Type B pancreatic cell (in vitro differentiated cells): ENCODE measurements around the gene FAM20B. TPM values are rescaled to one million over a fixed set of nuclear protein-coding genes. Genes with fewer than 3 reads are reported as not detected.
A peak's percentile ranks its signal among the peaks of the same experiment; 100 is the strongest.

Experiments used
- DNase-seq: peaks from one replicate; pipeline ENCODE4 v3.0.0; 2021; ENCODE audit warnings: mixed read lengths; ENCODE audit not compliant: unreplicated experiment; ENCODE audit errors: extremely low spot score
- H3K27ac Mint-ChIP-seq: 2 replicates; pipeline ENCODE4 v1.8.0; 2021; ENCODE audit warnings: mild to moderate bottlenecking, mixed read lengths
- H3K27me3 Mint-ChIP-seq: 2 replicates; pipeline ENCODE4 v1.8.0; 2021; ENCODE audit warnings: mixed read lengths
- H3K36me3 Mint-ChIP-seq: 2 replicates; pipeline ENCODE4 v1.8.0; 2021; ENCODE audit warnings: mixed read lengths
- H3K4me1 Mint-ChIP-seq: one replicate; pipeline ENCODE4 v1.8.0; 2021; ENCODE audit warnings: mixed read lengths; ENCODE audit not compliant: unreplicated experiment
- H3K4me3 Mint-ChIP-seq: 2 replicates; pipeline ENCODE4 v1.8.0; 2021; ENCODE audit warnings: mild to moderate bottlenecking, mixed read lengths
- H3K9me3 Mint-ChIP-seq: 2 replicates; pipeline ENCODE4 v1.8.0; 2021; ENCODE audit warnings: mixed read lengths
- total RNA-seq: library from RNA; stranded (reverse); gene quantifications from 2 replicates; pipeline ENCODE4 v1.2.1, GENCODE V29; 2021; ENCODE audit warnings: low replicate concordance
- TF ChIP-seq, protein P1 (sequence below): fragments of 200-600 bp; sonication (generic); conservative IDR thresholded peaks from 2 replicates; pipeline ENCODE4 v1.5.0; 2021; ENCODE audit warnings: antibody characterized with exemption, mild to moderate bottlenecking

The FAM20B gene
- total RNA-seq, 1 donor from 2014 or later = 41.0 TPM

DNA sequence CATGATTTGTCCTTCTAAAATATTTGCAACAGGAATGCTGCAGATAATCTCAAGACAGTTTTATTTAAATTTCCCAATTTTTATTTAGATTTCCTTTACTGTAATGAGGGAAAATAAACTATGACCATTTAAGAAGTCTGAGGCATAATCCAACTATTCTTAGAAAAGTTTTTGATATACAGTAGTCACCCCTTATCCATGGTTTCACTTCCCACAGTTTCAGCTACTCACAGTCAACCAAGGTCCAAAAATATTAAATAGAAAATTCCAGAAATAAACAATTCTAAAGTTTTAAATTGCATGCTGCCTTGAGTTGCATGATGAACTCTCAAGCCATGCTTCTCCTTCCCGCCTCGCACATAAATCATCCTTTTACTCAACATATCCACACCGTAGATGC is 89.5 kb downstream of the FAM20B start:
- Mint-ChIP-seq H3K9me3 (no peaks in the 10 kb centered on the region), H3K36me3 (peaks cover 26% of the 10 kb centered on the region), H3K27me3 (no peaks in the 10 kb centered on the region), H3K27ac (no peak overlapping the region), H3K4me1 (no peaks in the 10 kb centered on the region), H3K4me3 (no peak overlapping the region)
- TF ChIP-seq, protein P1, sequence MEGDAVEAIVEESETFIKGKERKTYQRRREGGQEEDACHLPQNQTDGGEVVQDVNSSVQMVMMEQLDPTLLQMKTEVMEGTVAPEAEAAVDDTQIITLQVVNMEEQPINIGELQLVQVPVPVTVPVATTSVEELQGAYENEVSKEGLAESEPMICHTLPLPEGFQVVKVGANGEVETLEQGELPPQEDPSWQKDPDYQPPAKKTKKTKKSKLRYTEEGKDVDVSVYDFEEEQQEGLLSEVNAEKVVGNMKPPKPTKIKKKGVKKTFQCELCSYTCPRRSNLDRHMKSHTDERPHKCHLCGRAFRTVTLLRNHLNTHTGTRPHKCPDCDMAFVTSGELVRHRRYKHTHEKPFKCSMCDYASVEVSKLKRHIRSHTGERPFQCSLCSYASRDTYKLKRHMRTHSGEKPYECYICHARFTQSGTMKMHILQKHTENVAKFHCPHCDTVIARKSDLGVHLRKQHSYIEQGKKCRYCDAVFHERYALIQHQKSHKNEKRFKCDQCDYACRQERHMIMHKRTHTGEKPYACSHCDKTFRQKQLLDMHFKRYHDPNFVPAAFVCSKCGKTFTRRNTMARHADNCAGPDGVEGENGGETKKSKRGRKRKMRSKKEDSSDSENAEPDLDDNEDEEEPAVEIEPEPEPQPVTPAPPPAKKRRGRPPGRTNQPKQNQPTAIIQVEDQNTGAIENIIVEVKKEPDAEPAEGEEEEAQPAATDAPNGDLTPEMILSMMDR = no peak
- DNase-seq = no peak

DNA sequence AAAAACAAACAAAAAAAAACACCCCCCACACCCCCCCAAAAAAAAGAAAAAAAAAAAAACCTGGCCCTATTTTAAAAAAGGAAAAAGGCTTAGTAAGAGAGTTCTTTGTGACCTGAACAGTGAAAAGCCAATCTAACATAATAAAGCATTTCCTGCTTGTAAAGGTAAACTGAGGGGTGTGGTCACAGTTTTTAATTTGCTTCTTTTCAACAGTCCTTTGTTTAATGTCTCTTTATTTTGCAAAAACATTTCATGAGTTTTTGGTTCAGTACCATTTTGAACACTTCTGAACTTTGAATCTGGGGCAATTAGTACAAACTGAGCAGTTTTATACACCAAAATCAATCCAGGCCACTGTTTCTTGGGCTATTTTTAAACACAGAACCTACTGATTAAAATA is 93.8 kb downstream of the FAM20B start:
- no peak overlapping the region for H3K27ac Mint-ChIP-seq
- no peaks in the 10 kb centered on the region for H3K9me3 Mint-ChIP-seq
- no peak for DNase-seq
- H3K27me3 Mint-ChIP-seq = no peaks in the 10 kb centered on the region
- H3K4me3 Mint-ChIP-seq = no peak overlapping the region
- H3K36me3 Mint-ChIP-seq = peaks cover 23% of the 10 kb centered on the region
- TF ChIP-seq, protein P1 = no peak
- peaks cover 10% of the 10 kb centered on the region for H3K4me1 Mint-ChIP-seq

DNA sequence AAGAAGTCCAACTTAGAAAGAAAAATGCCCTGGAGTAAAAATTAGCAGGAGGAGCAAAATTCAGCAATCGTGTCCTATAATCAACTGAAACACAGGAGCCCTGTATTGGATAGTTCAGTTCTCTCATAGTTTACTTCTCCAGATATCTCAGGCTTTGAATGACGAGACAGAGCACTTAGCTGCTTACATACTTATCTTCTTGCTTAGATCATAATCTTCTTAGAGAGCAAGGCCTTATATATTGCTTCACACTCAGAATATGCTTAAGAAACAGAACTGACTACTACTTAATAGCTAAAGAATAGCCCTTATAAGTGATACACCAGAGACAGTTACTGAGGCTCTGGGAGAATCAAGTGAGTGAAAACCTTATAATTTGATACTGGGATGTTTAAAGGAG is 95.0 kb downstream of the FAM20B start:
- no peak for DNase-seq
- peaks cover 23% of the 10 kb centered on the region for H3K36me3 Mint-ChIP-seq
- H3K27ac Mint-ChIP-seq = peak overlapping the region; percentile 6
- TF ChIP-seq, protein P1 = no peak
- no peak overlapping the region for H3K4me3 Mint-ChIP-seq
- peaks cover 10% of the 10 kb centered on the region for H3K4me1 Mint-ChIP-seq
- no peaks in the 10 kb centered on the region for H3K9me3 Mint-ChIP-seq
- H3K27me3 Mint-ChIP-seq = no peaks in the 10 kb centered on the region

DNA sequence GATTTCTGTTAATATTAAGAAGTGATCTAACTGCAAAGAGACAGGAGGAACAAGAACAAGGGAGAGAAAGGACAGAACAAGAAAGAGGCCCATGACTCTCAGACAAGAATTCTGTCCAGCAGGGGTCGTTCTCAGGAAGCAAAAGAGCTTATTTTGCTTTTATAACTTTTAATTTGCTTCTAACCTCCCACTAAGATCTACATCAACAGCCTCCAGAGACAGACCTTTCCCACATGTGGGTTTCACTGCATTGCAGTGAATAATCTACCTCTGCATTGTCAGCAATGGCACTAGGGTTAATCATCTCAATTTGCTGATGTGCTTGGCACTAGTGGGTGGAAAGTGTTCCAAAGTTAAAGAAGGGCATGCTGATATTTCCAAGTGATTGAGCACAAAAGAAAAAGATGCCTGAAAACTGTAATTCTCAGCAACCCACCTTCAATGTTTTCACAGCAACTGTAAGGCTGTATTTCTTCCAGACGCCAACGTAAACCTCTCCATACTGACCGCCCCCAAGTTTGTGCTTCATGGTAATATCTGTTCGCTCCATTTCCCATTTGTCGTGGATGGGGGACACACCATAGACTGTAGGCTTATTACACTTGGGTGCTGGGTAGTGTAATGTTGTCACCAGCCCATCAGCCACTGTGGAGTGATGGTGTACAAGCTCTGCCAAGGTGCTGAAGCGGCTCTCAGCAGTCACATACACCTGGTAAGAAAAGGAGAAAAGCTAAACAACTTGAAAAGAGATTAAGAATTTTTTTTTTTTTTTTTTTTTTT is 95.7 kb downstream of the FAM20B start:
- Mint-ChIP-seq H3K27ac (peak overlapping the region; percentile 6), H3K36me3 (peaks cover 22% of the 10 kb centered on the region), H3K27me3 (no peaks in the 10 kb centered on the region), H3K9me3 (no peaks in the 10 kb centered on the region), H3K4me3 (no peak overlapping the region), H3K4me1 (peaks cover 10% of the 10 kb centered on the region)
- TF ChIP-seq, protein P1 = peak; percentile 76
- DNase-seq = no peak

DNA sequence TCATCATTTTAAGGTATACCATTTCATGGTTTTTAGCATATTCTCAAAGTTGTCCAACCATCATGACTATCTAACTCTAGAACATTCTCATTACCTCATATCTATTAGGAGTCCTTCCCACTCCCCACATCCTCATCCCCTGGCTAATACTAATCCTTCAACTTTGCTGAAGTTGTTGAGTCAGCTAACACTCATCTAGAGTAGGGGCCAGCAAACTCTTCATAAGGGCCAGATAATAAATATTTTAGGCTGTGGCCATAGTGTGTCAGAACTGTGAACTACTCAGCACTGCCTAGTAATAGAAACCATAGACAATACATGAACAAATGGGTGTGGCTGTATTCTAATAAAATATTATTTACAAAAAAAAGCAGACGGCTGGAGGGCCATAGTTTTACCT is 99.2 kb downstream of the FAM20B start:
- H3K36me3 Mint-ChIP-seq = peaks cover 18% of the 10 kb centered on the region
- DNase-seq = no peak
- peaks cover 14% of the 10 kb centered on the region for H3K4me1 Mint-ChIP-seq
- H3K4me3 Mint-ChIP-seq = no peak overlapping the region
- no peaks in the 10 kb centered on the region for H3K27me3 Mint-ChIP-seq
- peaks cover 4% of the 10 kb centered on the region for H3K9me3 Mint-ChIP-seq
- H3K27ac Mint-ChIP-seq = no peak overlapping the region
- TF ChIP-seq, protein P1 = no peak

Other genes starting within 250 kb of the FAM20B start
- gene ANGPTL1, start 154.8 kb upstream of the FAM20B start, total RNA-seq = 0.43 and 17.9 TPM in 2 replicates
- gene TOR3A, start 56.2 kb downstream of the FAM20B start, total RNA-seq = 21.7 and 23.2 TPM in 2 replicates
- gene ABL2, start 203.8 kb downstream of the FAM20B start, total RNA-seq = 13.7 and 18.6 TPM in 2 replicates